Suprapubic skin (tissue), 4 donors: ENCODE measurements around the gene GBP4. TPM values are rescaled to one million over a fixed set of nuclear protein-coding genes. Genes with fewer than 3 reads are reported as not detected.

ENCODE experiments used
- DNase-seq, 2 donors: peaks; one replicate each; pipeline ENCODE4 v3.0.0-alpha.2; 2019; ENCODE audit warnings: low spot score in 2 of 2
- H3K27ac ChIP-seq: fragments of 200-600 bp; sonication (generic); one replicate; pipeline ENCODE4 v1.5.1; 2019
- H3K27me3 ChIP-seq: fragments of 200-600 bp; sonication (generic); one replicate; pipeline ENCODE4 v1.5.1; 2019
- H3K36me3 ChIP-seq: fragments of 200-600 bp; sonication (generic); one replicate; pipeline ENCODE4 v1.5.1; 2019
- H3K4me1 ChIP-seq: fragments of 200-600 bp; sonication (generic); one replicate; pipeline ENCODE4 v1.5.1; 2019
- H3K4me3 ChIP-seq: fragments of 200-600 bp; sonication (generic); one replicate; pipeline ENCODE4 v1.5.1; 2019; ENCODE audit warnings: mild to moderate bottlenecking
- H3K9me3 ChIP-seq: fragments of 200-600 bp; sonication (generic); one replicate; pipeline ENCODE4 v1.5.1; 2019
- CTCF ChIP-seq, 2 donors: fragments of 200-600 bp in 1 of 2; fragments of 450-650 bp in 1 of 2; sonication (generic) in 1 of 2; IDR thresholded peaks; one replicate each; pipeline ENCODE4 v1.5.1; 2016 to 2019; ENCODE audit warnings: antibody characterized with exemption in 2 of 2, mild to moderate bottlenecking in 1 of 2, moderate library complexity in 1 of 2
- EP300 ChIP-seq: sonication (generic); formaldehyde crosslinking; IDR thresholded peaks from one replicate; pipeline ENCODE4 v1.6.1; 2017; ENCODE audit warnings: antibody characterized with exemption
- POLR2A ChIP-seq, 2 donors: fragments of 450-650 bp; IDR thresholded peaks; one replicate each; pipeline ENCODE4 v1.6.1; 2017; ENCODE audit warnings: antibody characterized with exemption in 2 of 2, mild to moderate bottlenecking in 2 of 2, moderate library complexity in 2 of 2
- POLR2AphosphoS5 ChIP-seq, 3 donors: sonication (generic); formaldehyde crosslinking; IDR thresholded peaks; one replicate each; pipeline ENCODE4 v1.6.1; 2017; ENCODE audit warnings: antibody characterized with exemption in 3 of 3
- WGBS: methylation state at CpG from one replicate; pipeline ENCODE4 v1.1.5; 2018; 5-methylcytosine and 5-hydroxymethylcytosine counted together
- total RNA-seq, 4 donors: library from RNA; depleted of rRNA; stranded (reverse); fragments of >200 nt; gene quantifications; one replicate each; pipeline ENCODE4 v1.1.0, GENCODE V29; 2016

Gene GBP4
- total RNA-seq, 4 donors from 2014 or later: 1.2 to 6.4 (median 1.6) TPM

DNA sequence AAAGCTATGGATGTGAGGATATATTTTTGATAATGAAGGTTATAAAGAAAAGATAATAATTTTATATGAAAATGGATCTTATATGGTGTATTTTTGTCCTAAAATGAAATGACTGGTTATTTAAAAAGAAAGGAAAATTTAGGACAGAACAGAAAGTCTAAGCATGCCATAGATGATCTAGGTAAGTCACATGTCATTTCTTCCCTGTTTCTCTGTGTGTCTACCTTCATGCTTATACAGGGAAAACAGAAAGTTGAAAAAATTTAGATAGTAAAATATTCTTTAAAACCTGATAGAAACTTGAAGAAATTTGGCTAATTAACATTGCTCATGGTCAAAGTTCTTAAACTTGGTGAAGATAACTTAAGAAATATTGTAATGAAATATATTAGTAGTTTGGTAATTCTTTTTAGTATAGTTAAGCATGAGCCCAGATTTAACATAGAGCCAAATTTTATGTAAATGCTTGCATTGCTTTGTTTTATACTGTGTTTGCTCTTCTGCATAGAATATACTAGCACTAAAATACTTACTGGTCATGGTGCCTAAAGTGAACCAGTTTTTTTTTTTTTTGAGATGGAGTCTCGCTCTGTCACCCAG lies 12.4 kb upstream of the GBP4 start:
- WGBS: 90% methylated on average over 1 of the region's 1 CpG

GRCh38 chr1:89206373-89206772 lies 7.6 kb upstream of the GBP4 start:
- H3K9me3 ChIP-seq: no peaks in the 10 kb centered on the region
- TF ChIP-seq EP300 (no peak), CTCF (IDR thresholded peaks at IDR 0.05) (no peak), POLR2A (IDR thresholded peaks at IDR 0.05) (no peak), POLR2AphosphoS5 (IDR thresholded peaks at IDR 0.05) (no peak)
- H3K4me1 ChIP-seq: no peaks in the 10 kb centered on the region
- H3K27me3 ChIP-seq: no peaks in the 10 kb centered on the region
- no peak overlapping the region for H3K4me3 ChIP-seq
- no peaks in the 10 kb centered on the region for H3K36me3 ChIP-seq
- DNase-seq: no peak
- WGBS: 86% methylated on average over 3 of the region's 3 CpGs
- H3K27ac ChIP-seq: no peak overlapping the region

More for the DNA sequence above, 12.4 kb upstream of the GBP4 start:
- no peak for DNase-seq
- H3K9me3 ChIP-seq: no peaks in the 10 kb centered on the region
- no peaks in the 10 kb centered on the region for H3K4me1 ChIP-seq
- no peaks in the 10 kb centered on the region for H3K27me3 ChIP-seq
- TF ChIP-seq CTCF (IDR thresholded peaks at IDR 0.05) (no peak), EP300 (no peak), POLR2AphosphoS5 (IDR thresholded peaks at IDR 0.05) (no peak), POLR2A (IDR thresholded peaks at IDR 0.05) (no peak)
- no peaks in the 10 kb centered on the region for H3K36me3 ChIP-seq
- no peak overlapping the region for H3K27ac ChIP-seq
- H3K4me3 ChIP-seq: no peak overlapping the region

DNA sequence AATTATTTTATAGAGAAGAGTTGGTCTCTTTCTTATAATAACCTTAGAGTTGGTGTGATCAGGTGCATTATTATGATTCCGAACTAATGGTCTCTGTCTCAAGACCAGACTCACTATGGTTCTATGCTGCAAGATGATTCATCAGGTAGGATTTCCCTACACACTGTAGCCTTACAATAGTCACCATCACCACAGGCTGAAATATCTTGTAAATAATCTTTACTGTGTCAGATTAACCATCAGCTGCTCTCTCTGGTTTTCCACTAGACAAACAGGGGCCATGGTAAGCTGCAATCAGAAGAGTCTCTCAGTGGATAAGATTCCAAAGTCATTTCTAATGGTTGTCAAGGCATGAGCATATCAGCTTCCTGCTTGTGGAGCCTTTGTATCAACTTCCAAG lies 4.4 kb upstream of the GBP4 start:
- WGBS: 100% methylated on average over 1 of the region's 1 CpG
- Histone ChIP-seq H3K27ac (no peak overlapping the region), H3K27me3 (no peaks in the 10 kb centered on the region), H3K4me1 (peaks cover 7% of the 10 kb centered on the region), H3K4me3 (no peak overlapping the region), H3K36me3 (no peaks in the 10 kb centered on the region), H3K9me3 (no peaks in the 10 kb centered on the region)
- no peak for DNase-seq
- TF ChIP-seq CTCF (IDR thresholded peaks at IDR 0.05): no peak
- TF ChIP-seq POLR2AphosphoS5 (IDR thresholded peaks at IDR 0.05): no peak
- TF ChIP-seq POLR2A (IDR thresholded peaks at IDR 0.05): no peak

DNA sequence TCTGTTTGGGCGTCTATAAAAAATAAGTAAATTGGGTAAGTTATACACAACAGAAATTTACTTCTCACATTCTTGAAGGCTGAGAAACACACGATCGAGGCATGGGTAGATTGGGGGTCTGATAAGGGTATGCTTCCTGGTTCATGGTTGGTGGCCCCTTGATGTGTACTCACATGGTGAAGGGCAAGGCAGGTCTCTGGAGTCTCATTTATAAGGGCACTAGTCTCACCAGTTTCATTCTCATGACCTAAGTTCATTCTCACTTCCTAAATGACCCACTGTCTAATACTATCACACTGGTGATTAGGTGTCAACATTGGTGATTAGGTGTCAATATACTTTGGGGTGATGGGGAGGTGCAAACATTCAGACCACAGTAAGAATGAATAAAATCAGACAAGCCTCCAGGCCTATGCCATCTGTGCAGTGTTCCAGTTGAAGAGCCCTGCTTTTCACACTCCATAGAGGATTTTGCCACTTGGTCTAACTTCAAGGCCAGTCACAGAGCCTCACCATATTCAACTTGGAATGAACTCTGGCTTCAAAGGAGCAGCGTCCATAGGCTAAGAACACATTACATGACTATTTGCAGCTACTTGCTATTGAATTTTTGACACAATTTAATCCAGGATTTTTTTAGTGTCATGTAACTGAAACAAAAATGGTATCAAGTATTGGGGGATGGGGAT lies 2.5 kb upstream of the GBP4 start:
- TF ChIP-seq POLR2AphosphoS5 (IDR thresholded peaks at IDR 0.05): no peak
- TF ChIP-seq POLR2A (IDR thresholded peaks at IDR 0.05): no peak
- no peak for TF ChIP-seq EP300
- no peak for TF ChIP-seq CTCF (IDR thresholded peaks at IDR 0.05)
- Histone ChIP-seq H3K4me3 (no peak overlapping the region), H3K27me3 (no peaks in the 10 kb centered on the region), H3K27ac (no peak overlapping the region), H3K36me3 (no peaks in the 10 kb centered on the region), H3K4me1 (peaks cover 10% of the 10 kb centered on the region), H3K9me3 (no peaks in the 10 kb centered on the region)
- WGBS: 80% methylated on average over 4 of the region's 4 CpGs
- no peak for DNase-seq

- no peaks in the 10 kb centered on the region for H3K27me3 ChIP-seq
- H3K9me3 ChIP-seq: no peaks in the 10 kb centered on the region
- H3K36me3 ChIP-seq: no peaks in the 10 kb centered on the region
- H3K4me3 ChIP-seq: no peak overlapping the region
- no peak for DNase-seq
- 44% methylated on average over 2 of the region's 2 CpGs for WGBS
- H3K27ac ChIP-seq: no peak overlapping the region
- peaks cover 10% of the 10 kb centered on the region for H3K4me1 ChIP-seq
- TF ChIP-seq CTCF (IDR thresholded peaks at IDR 0.05): no peak
- TF ChIP-seq EP300: no peak
- TF ChIP-seq POLR2AphosphoS5 (IDR thresholded peaks at IDR 0.05): no peak
- no peak for TF ChIP-seq POLR2A (IDR thresholded peaks at IDR 0.05)
Measured at GRCh38 chr1:89200663-89201062, 1.9 kb upstream of the GBP4 start.
